HG03064 (cell line): Measurements from ENCODE around the gene CHTOP.
"Not testable (repeated sequence)": the region's sequence is repeated elsewhere in the genome, so short reads cannot be mapped to it uniquely, and the experiment has no call there.

Experiments
- ATAC-seq: cut with Tn5 transposase; IDR thresholded peaks from one replicate; pipeline ENCODE4 v1.9.1; 2021; ENCODE audit warnings: low read depth; ENCODE audit not compliant: unreplicated experiment

CHTOP gene

GRCh38 chr1:153658400-153659174, 24.7 kb downstream of the CHTOP start, which contains the start of gene SNAPIN:
Gene SNAPIN, plus strand, starts transcription at chr1:153658703. Its CDS starts 41 bp downstream, at chr1:153658744.
- ATAC-seq = peak; percentile 91

- ATAC-seq = no peak
These were observed 25.3 kb downstream of the CHTOP start for GRCh38 chr1:153659175-153659534.

- ATAC-seq = no peak
These were observed 25.8 kb downstream of the CHTOP start for GRCh38 chr1:153659656-153660055.

GRCh38 chr1:153661111-153661708, 27.3 kb downstream of the CHTOP start:
- no peak for ATAC-seq

DNA sequence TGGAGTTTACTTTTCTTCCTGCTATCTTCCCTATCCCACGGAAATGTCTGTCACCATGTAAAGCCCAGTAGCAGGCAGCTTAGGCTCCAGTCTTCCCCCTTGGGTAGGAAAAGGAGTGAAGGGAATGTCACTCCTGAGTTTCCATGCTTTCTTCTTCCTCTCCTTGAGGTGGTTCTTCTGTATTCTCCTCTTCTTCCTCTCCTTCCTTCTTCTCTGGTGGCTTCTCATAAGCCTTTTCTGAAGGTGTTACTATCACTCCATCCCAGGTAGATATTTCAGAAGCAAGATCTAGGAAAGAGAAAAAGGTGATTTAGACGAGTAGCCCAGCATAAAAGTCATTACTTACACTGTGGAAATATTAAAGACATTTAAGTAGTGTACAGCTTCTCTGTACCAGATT, 28.4 kb downstream of the CHTOP start:
- ATAC-seq = no peak

DNA sequence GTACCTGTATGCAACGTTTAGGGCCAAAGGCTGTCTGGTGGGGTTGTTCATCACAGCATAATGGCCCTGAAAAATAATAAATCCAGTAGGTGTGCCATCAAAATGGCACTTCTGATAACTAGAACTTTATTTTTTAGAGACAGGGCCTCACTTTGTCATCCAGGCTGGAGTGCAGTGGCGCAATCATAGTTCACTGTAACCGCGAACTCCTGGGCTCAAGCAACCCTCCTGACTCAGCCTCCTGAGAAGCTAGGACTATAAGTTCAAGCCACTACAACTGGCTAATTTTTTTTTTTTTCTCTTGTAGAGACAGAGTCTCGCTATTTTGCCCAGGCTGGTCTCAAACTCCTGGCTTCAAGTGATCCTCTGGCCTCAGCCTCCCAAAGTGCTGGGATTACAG, 29.3 kb downstream of the CHTOP start:
- no peak for ATAC-seq

- no peak for ATAC-seq
These were observed 33.6 kb downstream of the CHTOP start for GRCh38 chr1:153667439-153667838.

- ATAC-seq = not testable (repeated sequence)
These were observed 34.8 kb downstream of the CHTOP start for GRCh38 chr1:153668672-153669071.

DNA sequence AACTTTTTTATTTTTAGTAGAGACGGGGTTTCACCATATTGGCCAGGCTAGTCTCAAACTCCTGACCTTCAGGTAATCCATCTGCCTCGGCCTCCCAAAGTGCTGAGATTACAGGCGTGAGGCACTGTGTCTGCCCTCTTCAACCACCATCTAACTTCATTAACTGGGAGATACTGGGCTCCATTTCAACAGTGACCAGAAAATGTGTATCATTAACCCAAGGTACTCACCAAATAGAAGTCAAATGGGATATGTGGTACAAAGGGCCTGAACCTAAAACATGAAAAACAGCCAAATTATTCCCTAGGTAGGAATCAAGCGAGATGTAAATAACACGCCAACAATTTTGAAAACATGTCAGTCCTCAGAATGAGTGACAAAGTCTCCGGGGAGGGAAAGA, 35.7 kb downstream of the CHTOP start:
- no peak for ATAC-seq

- ATAC-seq = no peak
These were observed 36.5 kb downstream of the CHTOP start for GRCh38 chr1:153670257-153670858.

GRCh38 chr1:153670859-153671627, 37.2 kb downstream of the CHTOP start, which contains the start of gene ILF2:
Gene ILF2, minus strand, starts transcription at chr1:153670993. Its CDS starts 71 bp downstream, at chr1:153670922.
- peak; percentile 78 for ATAC-seq

DNA sequence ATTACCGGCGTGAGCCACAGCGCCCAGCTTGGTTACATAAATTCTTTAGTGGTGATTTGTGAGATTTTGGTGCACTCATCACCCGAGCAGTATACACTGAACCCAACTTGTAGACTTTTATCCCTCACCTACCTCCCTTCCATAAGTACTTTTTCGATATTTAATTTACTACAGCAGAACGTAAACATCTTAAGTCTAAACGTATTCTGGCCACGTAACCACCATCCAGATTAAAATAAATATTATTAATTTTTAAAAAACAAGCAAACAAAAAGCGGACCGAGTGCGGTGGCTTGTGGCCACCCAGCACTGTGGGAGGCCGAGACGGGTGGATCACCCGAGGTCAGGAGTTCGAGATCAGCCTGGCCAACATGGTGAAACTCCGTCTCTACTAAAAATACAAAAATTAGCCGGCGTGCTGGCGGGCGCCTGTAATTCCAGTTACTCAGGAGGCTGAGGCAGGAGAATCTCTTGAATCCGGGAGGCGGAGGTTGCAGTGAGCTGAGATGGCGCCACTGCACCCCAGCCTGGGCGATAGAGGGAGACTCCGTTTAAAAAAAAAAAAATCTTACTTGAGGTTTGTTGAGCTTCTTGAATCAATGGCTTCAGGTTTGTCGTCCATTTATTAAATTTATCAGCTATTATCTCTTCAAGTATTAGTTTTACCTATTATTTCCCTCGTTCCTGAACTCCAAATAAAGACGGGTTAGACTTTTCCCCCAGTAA, 37.9 kb downstream of the CHTOP start:
- ATAC-seq = peak; percentile 29

- no peak for ATAC-seq
These were observed 39.6 kb downstream of the CHTOP start for GRCh38 chr1:153673511-153673910.

DNA sequence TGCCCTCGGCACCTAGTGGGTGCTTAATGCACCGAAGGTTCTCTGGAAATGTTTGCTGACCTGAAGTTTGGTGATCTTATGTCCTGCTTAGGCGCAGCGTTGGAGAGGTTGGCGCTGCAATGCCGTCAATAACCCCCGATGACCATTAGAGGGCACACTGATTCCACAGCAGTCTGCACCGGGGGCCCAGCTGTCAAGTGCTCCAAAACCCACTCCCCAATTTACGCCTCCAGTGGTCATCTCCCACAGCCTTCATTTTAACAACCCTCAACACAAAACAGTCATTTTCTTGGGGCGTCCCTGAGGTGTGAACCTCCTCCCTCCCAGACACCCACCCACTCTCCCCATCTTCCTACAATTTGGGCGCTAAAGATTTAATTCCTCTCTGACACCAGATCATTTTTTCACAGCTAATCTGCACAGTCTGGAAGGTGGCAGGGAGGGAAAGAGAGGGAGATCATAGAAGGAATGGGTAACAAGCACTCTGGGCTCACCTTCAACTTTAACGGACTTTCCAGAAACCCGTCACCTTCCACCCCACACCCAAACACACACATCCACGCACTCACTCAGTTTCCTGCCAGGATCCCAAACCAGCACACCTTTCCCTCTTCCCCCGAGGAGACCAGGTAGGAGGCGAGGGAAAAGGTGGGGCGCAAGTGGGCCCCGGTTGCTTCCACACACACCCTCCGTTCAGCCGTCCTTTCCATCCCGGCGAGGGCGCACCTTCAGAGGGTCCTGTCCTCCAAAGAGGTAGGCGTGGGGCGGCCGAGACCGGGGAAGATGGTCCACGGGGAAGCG, 44.1 kb downstream of the CHTOP start:
- ATAC-seq = no peak

DNA sequence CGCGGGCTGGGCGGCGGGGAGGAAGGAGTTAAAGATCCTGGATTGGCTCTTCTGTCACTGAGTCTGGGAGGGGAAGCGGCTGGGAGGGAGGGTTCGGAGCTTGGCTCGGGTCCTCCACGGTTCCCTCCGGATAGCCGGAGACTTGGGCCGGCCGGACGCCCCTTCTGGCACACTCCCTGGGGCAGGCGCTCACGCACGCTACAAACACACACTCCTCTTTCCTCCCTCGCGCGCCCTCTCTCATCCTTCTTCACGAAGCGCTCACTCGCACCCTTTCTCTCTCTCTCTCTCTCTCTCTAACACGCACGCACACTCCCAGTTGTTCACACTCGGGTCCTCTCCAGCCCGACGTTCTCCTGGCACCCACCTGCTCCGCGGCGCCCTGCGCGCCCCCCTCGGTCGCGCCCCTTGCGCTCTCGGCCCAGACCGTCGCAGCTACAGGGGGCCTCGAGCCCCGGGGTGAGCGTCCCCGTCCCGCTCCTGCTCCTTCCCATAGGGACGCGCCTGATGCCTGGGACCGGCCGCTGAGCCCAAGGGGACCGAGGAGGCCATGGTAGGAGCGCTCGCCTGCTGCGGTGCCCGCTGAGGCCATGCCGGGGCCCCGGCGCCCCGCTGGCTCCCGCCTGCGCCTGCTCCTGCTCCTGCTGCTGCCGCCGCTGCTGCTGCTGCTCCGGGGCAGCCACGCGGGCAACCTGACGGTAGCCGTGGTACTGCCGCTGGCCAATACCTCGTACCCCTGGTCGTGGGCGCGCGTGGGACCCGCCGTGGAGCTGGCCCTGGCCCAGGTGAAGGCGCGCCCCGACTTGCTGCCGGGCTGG, 44.9 kb downstream of the CHTOP start, which contains the start of gene NPR1:
NPR1 (plus strand) TSS at position 170 of the 818 bp plus-strand sequence; CDS start at position 591, 421 bp downstream.
- no peak for ATAC-seq

GRCh38 chr1:153679337-153680119, 45.7 kb downstream of the CHTOP start:
- no peak for ATAC-seq

- no peak for ATAC-seq
These were observed 46.2 kb downstream of the CHTOP start for GRCh38 chr1:153680120-153680403.

GRCh38 chr1:153682730-153683129, 48.9 kb downstream of the CHTOP start:
- no peak for ATAC-seq
